ENCODE results near the gene IL17B.

Gene IL17B

DNA sequence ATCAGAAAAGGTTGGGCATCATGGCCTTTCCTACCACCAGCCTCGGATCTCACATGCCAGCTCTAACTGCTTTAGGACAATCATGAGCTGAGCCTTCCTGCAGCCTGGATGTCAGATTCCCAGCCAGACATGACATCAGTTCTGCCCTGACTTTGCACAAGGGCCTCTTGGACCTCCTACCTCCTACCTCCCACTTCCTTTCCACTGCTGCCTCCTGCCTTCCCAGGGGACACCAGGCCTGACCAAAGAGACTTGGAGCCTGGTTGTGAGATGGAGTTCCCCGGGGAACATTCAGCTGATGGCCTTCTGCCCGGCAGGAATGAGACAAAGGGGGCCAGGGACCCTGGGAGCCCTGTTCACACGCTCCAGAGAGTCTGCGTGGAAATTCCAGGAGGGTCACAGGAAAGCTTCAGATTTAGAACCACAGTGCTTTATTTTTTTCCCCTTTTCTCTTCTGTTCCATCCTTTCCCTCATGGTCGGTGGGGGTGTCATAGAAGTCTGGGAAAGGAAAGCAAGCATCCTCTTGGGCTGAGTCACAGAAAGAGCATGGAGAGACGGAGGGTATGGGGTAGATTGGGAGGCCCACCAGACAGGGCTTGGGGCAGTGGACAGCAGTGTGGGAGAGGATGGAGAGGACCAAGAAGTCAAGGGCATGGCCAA, 35.4 kb upstream of the IL17B start:
- DNase-seq = no peak

- DNase-seq = no peak
Measured at GRCh38 chr5:149413477-149414210, 34.6 kb upstream of the IL17B start.

- no peak for DNase-seq
Measured at GRCh38 chr5:149412783-149413476, 33.8 kb upstream of the IL17B start.

GRCh38 chr5:149411738-149412519, 32.8 kb upstream of the IL17B start:
- no peak for DNase-seq

GRCh38 chr5:149410721-149411432, 31.8 kb upstream of the IL17B start:
- DNase-seq = no peak

- no peak for DNase-seq
Measured at GRCh38 chr5:149410071-149410470, 31.0 kb upstream of the IL17B start.

DNA sequence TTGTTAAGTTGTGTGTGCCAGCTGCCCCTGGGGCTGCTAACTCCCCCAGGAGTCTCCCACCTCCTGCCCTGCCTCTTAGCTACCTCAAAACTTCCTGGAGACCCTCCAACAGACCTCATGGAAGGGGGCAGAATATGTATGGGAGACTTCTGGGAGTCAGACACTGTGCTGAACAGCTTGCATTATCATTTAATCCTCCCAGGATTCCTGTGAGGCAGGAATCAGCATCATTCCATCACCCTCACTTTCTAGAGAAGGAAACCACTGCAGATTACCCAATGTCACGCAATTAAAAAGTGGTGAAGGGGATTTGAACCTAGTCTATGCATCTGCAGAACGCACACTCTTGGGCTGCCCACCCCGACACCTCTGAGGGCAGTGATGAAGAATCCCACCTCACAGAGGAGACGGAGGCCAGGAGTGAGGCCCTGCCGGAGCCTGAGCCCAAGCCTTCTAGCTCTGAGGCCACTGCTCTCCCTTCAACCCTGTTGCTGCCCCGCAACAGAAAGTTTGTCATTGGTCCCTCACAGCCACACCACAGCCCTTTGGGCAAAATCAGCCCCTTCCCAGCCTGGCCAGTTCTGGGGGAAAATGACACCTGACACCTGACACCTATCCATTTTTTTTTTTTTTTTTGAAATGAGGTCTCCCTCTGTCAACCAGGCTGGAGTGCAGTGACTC, 30.3 kb upstream of the IL17B start:
- DNase-seq = no peak

DNA sequence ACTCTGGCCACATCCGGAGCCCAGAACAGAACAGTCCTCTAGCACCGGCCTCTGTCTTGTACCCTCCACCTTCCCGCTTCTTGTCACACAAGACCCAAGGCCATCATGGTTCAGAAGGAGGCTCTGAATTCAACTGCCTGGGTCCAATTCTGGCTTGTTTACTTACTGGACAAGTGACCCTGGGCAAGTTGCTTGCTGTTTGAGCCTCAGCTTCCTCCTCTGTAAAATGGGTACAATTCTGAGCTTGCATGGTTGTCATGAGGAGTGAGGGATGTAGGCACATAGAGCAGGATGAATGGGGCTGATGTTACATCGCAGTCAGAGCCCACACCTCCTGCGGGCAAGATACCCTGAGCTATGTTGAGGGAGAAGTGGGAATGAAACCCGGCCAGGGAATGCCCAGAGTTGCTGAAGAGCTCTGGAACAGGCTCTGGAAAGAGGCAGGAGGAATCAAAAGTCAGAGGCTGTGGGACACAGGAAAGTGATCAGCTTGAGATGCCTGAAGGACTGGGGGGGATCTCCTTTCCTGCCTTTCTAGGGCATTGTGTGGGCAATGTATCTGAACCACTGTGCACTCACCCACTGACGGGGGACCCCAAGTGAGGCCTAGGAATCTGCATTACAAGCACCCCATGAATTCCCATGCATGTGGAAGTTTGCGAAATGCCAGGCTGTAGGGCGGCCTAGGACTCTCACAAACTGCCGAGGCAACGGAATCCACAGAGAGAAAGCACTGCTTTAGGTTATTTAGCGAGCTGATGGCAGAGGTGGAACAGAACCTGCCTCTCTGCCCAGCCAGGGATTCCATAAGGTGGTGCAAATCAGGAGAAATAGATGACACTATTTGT, 29.4 kb upstream of the IL17B start:
- DNase-seq = no peak

GRCh38 chr5:149407323-149408251, 28.5 kb upstream of the IL17B start:
- DNase-seq = no peak

DNA sequence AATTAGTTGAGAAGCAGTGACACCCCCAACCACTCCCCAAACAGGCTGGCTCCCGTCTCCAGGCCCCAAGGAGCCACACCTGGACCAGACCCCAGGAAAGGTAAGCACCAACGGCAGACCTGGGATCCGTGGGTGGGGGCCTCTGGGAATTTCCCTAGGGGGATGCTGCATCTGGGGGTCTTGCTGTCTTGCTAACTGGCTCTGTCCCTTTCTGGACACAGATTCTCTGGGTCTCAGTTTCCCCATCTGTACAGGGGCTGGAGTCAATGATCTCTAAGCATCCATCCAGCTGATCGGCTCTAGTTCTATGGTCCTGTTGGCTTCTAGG, 27.9 kb upstream of the IL17B start:
- no peak for DNase-seq

- DNase-seq = no peak
Measured at GRCh38 chr5:149406203-149406978, 27.3 kb upstream of the IL17B start.

- no peak for DNase-seq
Measured at GRCh38 chr5:149405550-149406202, 26.6 kb upstream of the IL17B start.

DNA sequence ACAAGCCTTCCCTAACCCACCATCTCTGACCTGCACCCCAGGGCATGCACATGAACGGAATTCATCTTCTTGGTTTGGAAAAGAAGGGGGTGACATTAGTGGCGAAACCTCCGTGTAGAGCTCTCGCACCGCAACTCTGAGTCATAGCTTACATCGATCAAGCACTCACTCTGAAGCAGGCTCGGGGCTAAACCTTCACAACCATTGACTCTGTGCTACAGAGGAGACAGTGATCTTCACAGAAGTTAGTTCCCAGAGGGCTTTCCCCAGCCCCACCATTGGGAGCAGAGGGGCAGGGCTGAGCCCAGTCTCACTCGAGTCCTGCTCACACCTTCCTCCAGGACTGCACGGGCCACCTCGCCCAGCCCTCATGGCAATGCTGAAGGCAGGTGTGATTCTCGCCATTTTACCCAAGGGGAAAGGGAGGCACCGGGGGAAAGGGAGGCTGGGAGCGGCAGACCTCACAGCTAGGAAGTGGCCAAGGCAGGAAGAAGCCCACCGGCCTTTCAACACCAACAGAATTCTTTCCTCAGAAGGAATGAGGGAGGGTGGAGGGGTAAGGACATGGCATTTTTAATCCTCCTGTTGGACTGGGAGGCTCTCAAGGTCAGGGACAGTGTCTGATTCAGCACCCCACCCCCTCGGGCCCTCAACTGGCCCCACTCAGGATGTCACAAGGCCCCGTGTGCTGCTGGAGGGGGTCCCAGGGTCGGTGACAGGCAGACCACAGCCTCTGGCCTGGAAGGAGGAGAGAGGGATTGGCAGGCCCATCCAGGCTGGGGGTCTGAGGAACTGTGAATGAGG, 25.9 kb upstream of the IL17B start:
- no peak for DNase-seq

DNA sequence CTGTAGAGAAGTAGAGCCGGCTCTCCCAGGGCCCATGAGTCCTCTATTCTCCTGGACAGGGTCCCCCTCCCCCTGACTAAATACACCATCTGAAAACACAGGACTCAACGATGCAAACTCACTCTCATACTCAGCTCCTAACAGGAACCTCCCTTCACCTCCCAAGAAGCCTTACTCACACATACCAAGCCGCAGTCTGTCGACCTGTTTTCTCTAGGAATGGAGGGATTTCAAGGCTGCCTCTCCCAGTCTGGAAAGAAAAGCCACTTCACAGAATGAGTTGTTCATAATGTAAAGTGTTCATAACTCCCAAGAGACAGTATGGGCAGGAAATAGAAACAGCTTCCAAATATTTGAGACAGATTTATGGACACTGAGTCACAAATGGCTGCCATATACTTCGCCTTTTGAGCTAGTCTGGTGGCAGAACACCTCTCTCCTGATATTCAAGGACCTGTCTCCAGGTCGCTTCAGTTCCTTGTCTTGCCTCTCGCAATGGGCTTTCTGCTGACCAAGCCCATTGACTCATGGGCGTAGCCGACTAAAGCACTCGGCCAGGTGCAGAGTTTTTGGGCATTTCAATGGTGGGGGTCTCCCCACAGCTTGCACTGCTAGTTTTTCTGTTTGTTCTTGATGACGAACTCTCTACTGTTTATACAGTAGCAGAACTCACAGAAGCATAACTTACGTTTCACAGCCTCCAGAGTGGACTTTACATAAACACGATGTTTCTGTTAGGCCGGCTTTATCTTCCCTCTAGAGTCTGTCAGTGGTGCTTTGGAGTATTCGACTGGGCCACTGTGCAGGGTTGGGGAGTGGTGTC, 25.0 kb upstream of the IL17B start:
- no peak for DNase-seq

GRCh38 chr5:149402291-149402690, 23.2 kb upstream of the IL17B start:
- no peak for DNase-seq

- no peak for DNase-seq
Measured at GRCh38 chr5:149401051-149401450, 22.0 kb upstream of the IL17B start.

DNA sequence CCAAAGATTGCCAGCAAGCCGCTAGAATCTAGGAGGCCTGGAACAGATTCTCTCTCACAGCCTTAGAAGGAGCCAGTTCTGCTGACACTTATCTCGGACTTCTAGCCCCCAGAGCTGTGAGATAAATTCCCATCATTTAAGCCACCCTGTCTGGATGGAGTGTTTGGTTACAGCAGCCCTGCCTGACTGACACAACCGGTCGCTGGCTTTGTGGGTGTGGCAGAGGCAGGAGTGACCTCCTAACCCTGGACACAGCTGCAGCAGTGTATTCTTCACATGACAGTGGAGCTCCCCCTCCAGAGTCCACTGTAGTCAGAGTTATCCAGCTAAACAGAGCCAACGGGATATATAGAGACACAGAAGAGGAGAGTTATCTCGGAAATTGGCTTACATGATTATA, 21.2 kb upstream of the IL17B start:
- no peak for DNase-seq
